Endothelial cell of umbilical vein (primary cell): ENCODE measurements around the gene COL26A1. TPM values are rescaled to one million over a fixed set of nuclear protein-coding genes. Genes with fewer than 3 reads are reported as not detected.

Experiments used
- BruUV-seq: library from RNA; stranded (reverse); fragments of 400-500 nt; replicated peaks from 2 replicates; lab custom pipeline; 2021; lab: Mats Ljungman, UMichigan
- CTCF ChIA-PET: fragments of 300-600, 350-600 bp; sonication (Branson Sonifier 250); formaldehyde crosslinking; loops from one replicate; lab custom pipeline; 2021; ENCODE audit warnings: antibody characterized with exemption, inconsistent platforms; lab: Charles Lee
- POLR2A ChIA-PET: fragments of 300-600, 350-600 bp; sonication (Branson Sonifier 250); formaldehyde crosslinking; loops from one replicate; lab custom pipeline; 2021; ENCODE audit warnings: antibody characterized with exemption, inconsistent platforms; lab: Charles Lee
- DNase-seq: peaks from one replicate; pipeline ENCODE4 v3.0.0-alpha.2; 2011; ENCODE audit warnings: low read depth, low spot score
- FAIRE-seq: peaks from 2 replicates; lab custom pipeline; 2011; peaks lifted over from hg19 to GRCh38; lab: Jason Lieb, UNC
- H2AFZ ChIP-seq: 2 replicates; pipeline ENCODE4 v1.6.0; 2012; ENCODE audit warnings: low read depth, low read length, control low read depth, inconsistent platforms
- H3K27ac ChIP-seq: 2 replicates; pipeline ENCODE4 v1.5.1; 2011; ENCODE audit warnings: low read depth, mild to moderate bottlenecking, control low read depth, low read length, moderate library complexity; ENCODE audit not compliant: insufficient read depth
- H3K27me3 ChIP-seq, 2 experiments: 2 replicates each; pipeline versions ENCODE4 v1.6.0 to v1.6.1; 2011; ENCODE audit warnings: low read length in 2 of 2, mixed read lengths in 1 of 2; ENCODE audit not compliant: control insufficient read depth in 2 of 2, insufficient read depth in 2 of 2
- H3K36me3 ChIP-seq, 2 experiments: 2 replicates in 1 of 2; 3 replicates in 1 of 2; pipeline ENCODE4 v1.5.1; 2011; ENCODE audit warnings: low read length in 2 of 2, mild to moderate bottlenecking in 1 of 2, moderate library complexity in 1 of 2; ENCODE audit not compliant: control insufficient read depth in 2 of 2, insufficient read depth in 2 of 2; ENCODE audit errors: extremely low read depth in 1 of 2
- H3K4me1 ChIP-seq: 3 replicates; pipeline ENCODE4 v1.5.1; 2011; ENCODE audit warnings: mild to moderate bottlenecking, low read length; ENCODE audit not compliant: control insufficient read depth, insufficient read depth; ENCODE audit errors: extremely low read depth
- H3K4me2 ChIP-seq: 2 replicates; pipeline ENCODE4 v1.6.1; 2011; ENCODE audit warnings: low read length, control low read depth, mixed read lengths; ENCODE audit not compliant: insufficient read depth
- H3K4me3 ChIP-seq, 3 experiments: fragments of 200-600 bp in 1 of 3; sonication (generic), shearing (Covaris generic) in 1 of 3; replicated peaks in 1 of 3; 2 replicates each; pipeline ENCODE4 v1.5.1; 2011 to 2016; ENCODE audit warnings: control low read depth in 3 of 3, low read length in 3 of 3, mild to moderate bottlenecking in 2 of 3, inconsistent platforms in 1 of 3, low read depth in 1 of 3, moderate library complexity in 1 of 3; ENCODE audit not compliant: insufficient read depth in 1 of 3
- H3K79me2 ChIP-seq: 2 replicates; pipeline ENCODE4 v1.6.0; 2012; ENCODE audit warnings: low read length, inconsistent platforms; ENCODE audit not compliant: control insufficient read depth, insufficient read depth
- H3K9ac ChIP-seq: replicated peaks from 2 replicates; pipeline ENCODE3; 2011; ENCODE audit warnings: low read length, control low read depth; ENCODE audit not compliant: insufficient read depth; ENCODE audit errors: extremely low read depth
- H3K9me1 ChIP-seq: replicated peaks from 3 replicates; pipeline ENCODE4 v1.6.0; 2011; ENCODE audit warnings: mild to moderate bottlenecking, low read length; ENCODE audit not compliant: control insufficient read depth, insufficient read depth; ENCODE audit errors: extremely low read depth
- H3K9me3 ChIP-seq: replicated peaks from 2 replicates; pipeline ENCODE4 v1.5.1; 2012; ENCODE audit warnings: low read length, inconsistent platforms; ENCODE audit not compliant: control insufficient read depth, insufficient read depth
- H4K20me1 ChIP-seq: replicated peaks from 2 replicates; pipeline ENCODE3; 2011; ENCODE audit warnings: mild to moderate bottlenecking, low read length; ENCODE audit not compliant: control insufficient read depth, insufficient read depth; ENCODE audit errors: extremely low read depth
- EZH2 ChIP-seq: IDR thresholded peaks from 2 replicates; pipeline ENCODE4 v1.6.1; 2012; ENCODE audit warnings: borderline replicate concordance, low read depth, mild to moderate bottlenecking, moderate library complexity, low read length, inconsistent platforms; ENCODE audit not compliant: severe bottlenecking
- FOS ChIP-seq: IDR thresholded peaks from 2 replicates; pipeline ENCODE4 v1.6.1; 2011; ENCODE audit warnings: mild to moderate bottlenecking, low read length, moderate library complexity, borderline replicate concordance; ENCODE audit not compliant: insufficient read depth
- GATA2 ChIP-seq: IDR thresholded peaks from 2 replicates; pipeline ENCODE4 v1.7.0; 2011; ENCODE audit warnings: low read depth, mild to moderate bottlenecking, moderate library complexity, mixed read lengths, low read length; ENCODE audit not compliant: insufficient read length, insufficient read depth
- JUN ChIP-seq: IDR thresholded peaks from 2 replicates; pipeline ENCODE4 v1.6.1; 2011; ENCODE audit warnings: borderline replicate concordance, low read depth; ENCODE audit not compliant: insufficient read length, insufficient read depth
- MAX ChIP-seq: IDR thresholded peaks from 2 replicates; pipeline ENCODE4 v1.6.1; 2011; ENCODE audit not compliant: insufficient read depth, insufficient read length
- MYC ChIP-seq: IDR thresholded peaks from one replicate; pipeline ENCODE4 v1.6.1; 2011; ENCODE audit warnings: mild to moderate bottlenecking, low read depth, low read length
- POLR2A ChIP-seq: IDR thresholded peaks from 2 replicates; pipeline ENCODE4 v1.6.1; 2012; ENCODE audit warnings: low read depth, mild to moderate bottlenecking, control low read depth, low read length
- POLR2AphosphoS5 ChIP-seq: IDR thresholded peaks from 2 replicates; pipeline ENCODE4 v1.6.1; 2012; ENCODE audit warnings: low read depth, mild to moderate bottlenecking, control low read depth, low read length, moderate library complexity; ENCODE audit not compliant: insufficient read depth
- dilution Hi-C: fragments of 300-500 bp; cut with MboI; formaldehyde crosslinking; loops from one replicate; pipeline ENCODE4 v1.15.0; 2019; ENCODE audit warnings: low sequenced_read_pairs; ENCODE audit not compliant: extremely low pct_ligation_motif_present
- intact Hi-C: fragments of 100-400 bp; cut with micrococcal nuclease; formaldehyde crosslinking; loops from one replicate; pipeline ENCODE4 v1.10.0; 2022
- polyA plus RNA-seq, 4 experiments: library from polyadenylated mRNA; depleted of rRNA in 3 of 4; stranded (reverse) in 3 of 4; unstranded in 1 of 4; fragments of >200 nt; gene quantifications; 2 replicates each; pipeline versions ENCODE4 v1.2.1 to v1.2.3, GENCODE V29; 2011 to 2012; ENCODE audit warnings: missing spikeins in 1 of 4
- total RNA-seq: library from RNA; stranded (reverse); gene quantifications from 2 replicates; pipeline ENCODE4 v1.2.3, GENCODE V29; 2021
- TF ChIP-seq, protein P1 (sequence below), 2 donors: IDR thresholded peaks; 1 replicate in 1 of 2; 2 replicates in 1 of 2; pipeline ENCODE4 v1.5.1; 2011; ENCODE audit warnings: low read length in 2 of 2, mild to moderate bottlenecking in 2 of 2, moderate library complexity in 2 of 2, control low read depth in 1 of 2, inconsistent platforms in 1 of 2, low read depth in 1 of 2; ENCODE audit not compliant: insufficient read depth in 1 of 2; ENCODE audit errors: extremely low read depth in 1 of 2

COL26A1 gene
- total and polyA plus RNA-seq, 2 donors (not counting 3 experiments of a cell fraction or from before 2014, with no cell fraction given) = not detected

- no peak for FAIRE-seq
- H3K4me2 ChIP-seq = no peak overlapping the region
- ChIA-PET POLR2A (no interaction called here), CTCF (no interaction called here)
- dilution Hi-C loops (no loop called here), intact Hi-C loops (no loop called here)
- H3K9me3 ChIP-seq = no peaks in the 10 kb centered on the region
- H3K9ac ChIP-seq = no peak overlapping the region
- no peaks in the 10 kb centered on the region for H3K36me3 ChIP-seq
- no peaks in the 10 kb centered on the region for H3K4me1 ChIP-seq
- H3K9me1 ChIP-seq = no peaks in the 10 kb centered on the region
- no TSS peak for BruUV-seq
- H2AFZ ChIP-seq = no peak overlapping the region
- no peaks in the 10 kb centered on the region for H3K79me2 ChIP-seq
- no peak overlapping the region for H3K4me3 ChIP-seq
- TF ChIP-seq MYC (no peak), EZH2 (no peak), POLR2A (no peak), GATA2 (no peak), JUN (no peak), FOS (no peak), POLR2AphosphoS5 (no peak), MAX (no peak)
- TF ChIP-seq, protein P1, sequence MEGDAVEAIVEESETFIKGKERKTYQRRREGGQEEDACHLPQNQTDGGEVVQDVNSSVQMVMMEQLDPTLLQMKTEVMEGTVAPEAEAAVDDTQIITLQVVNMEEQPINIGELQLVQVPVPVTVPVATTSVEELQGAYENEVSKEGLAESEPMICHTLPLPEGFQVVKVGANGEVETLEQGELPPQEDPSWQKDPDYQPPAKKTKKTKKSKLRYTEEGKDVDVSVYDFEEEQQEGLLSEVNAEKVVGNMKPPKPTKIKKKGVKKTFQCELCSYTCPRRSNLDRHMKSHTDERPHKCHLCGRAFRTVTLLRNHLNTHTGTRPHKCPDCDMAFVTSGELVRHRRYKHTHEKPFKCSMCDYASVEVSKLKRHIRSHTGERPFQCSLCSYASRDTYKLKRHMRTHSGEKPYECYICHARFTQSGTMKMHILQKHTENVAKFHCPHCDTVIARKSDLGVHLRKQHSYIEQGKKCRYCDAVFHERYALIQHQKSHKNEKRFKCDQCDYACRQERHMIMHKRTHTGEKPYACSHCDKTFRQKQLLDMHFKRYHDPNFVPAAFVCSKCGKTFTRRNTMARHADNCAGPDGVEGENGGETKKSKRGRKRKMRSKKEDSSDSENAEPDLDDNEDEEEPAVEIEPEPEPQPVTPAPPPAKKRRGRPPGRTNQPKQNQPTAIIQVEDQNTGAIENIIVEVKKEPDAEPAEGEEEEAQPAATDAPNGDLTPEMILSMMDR (IDR thresholded peaks at IDR 0.05; ENCODE audit: extremely low read depth in 1 of 2, insufficient read depth in 1 of 2, low read depth in 1 of 2, low read length in 2 of 2) = no peak
- no peak for DNase-seq
- no peaks in the 10 kb centered on the region for H4K20me1 ChIP-seq
- no peaks in the 10 kb centered on the region for H3K27me3 ChIP-seq
- H3K27ac ChIP-seq = no peak overlapping the region
Measured at GRCh38 chr7:101418694-101419093, 56.0 kb downstream of the COL26A1 start.
